HEK293 (cell line): Measurements from ENCODE around the gene ITIH3.

ENCODE experiments used
- CTCF ChIA-PET: fragments of 350-600 bp; formaldehyde crosslinking; extraction: SDS; loops from one replicate; lab custom pipeline; 2021; ENCODE audit warnings: antibody characterized with exemption; lab: Yijun Ruan, JAX
- POLR2A ChIA-PET: fragments of 300-600 bp; formaldehyde crosslinking; extraction: SDS; loops from one replicate; lab custom pipeline; 2020; ENCODE audit warnings: antibody characterized with exemption, inconsistent platforms; lab: Yijun Ruan, JAX
- H3K27ac ChIP-seq: fragments of 200-500 bp; sonication (Bioruptor generic); 2 replicates; pipeline ENCODE4 v1.5.1; 2014; ENCODE audit warnings: low read depth, low read length, control low read depth, inconsistent platforms; ENCODE audit errors: extremely low read depth
- H3K36me3 ChIP-seq, 2 experiments: fragments of 200-500 bp in 1 of 2; sonication (Bioruptor generic) in 1 of 2; 1 replicate in 1 of 2; 2 replicates in 1 of 2; pipeline ENCODE4 v1.5.1; 2014 to 2017; ENCODE audit warnings: inconsistent platforms in 2 of 2, low read length in 2 of 2; ENCODE audit not compliant: control insufficient read depth in 2 of 2, insufficient read depth in 1 of 2
- H3K4me1 ChIP-seq: fragments of 200-500 bp; sonication (Bioruptor generic); 2 replicates; pipeline ENCODE4 v1.5.1; 2014; ENCODE audit warnings: mild to moderate bottlenecking, low read length, inconsistent platforms; ENCODE audit not compliant: control insufficient read depth, insufficient read depth
- H3K4me3 ChIP-seq: 2 replicates; pipeline ENCODE4 v1.5.1; 2011; ENCODE audit warnings: low read depth, mild to moderate bottlenecking, control low read depth, low read length, moderate library complexity
- H3K9me3 ChIP-seq: fragments of 200-500 bp; sonication (Bioruptor generic); 2 replicates; pipeline ENCODE4 v1.5.1; 2014; ENCODE audit warnings: low read depth, low read length, inconsistent platforms; ENCODE audit not compliant: control insufficient read depth, insufficient read depth
- SCRT2 ChIP-seq: fragments of 450-650 bp; formaldehyde crosslinking; IDR thresholded peaks from 2 replicates; pipeline ENCODE4 v1.5.1; 2016; ENCODE audit warnings: missing biosample characterization, missing genetic modification characterization
- ZIC2 ChIP-seq: fragments of 450-650 bp; formaldehyde crosslinking; IDR thresholded peaks from 2 replicates; pipeline ENCODE4 v1.5.1; 2016; ENCODE audit warnings: missing biosample characterization, missing genetic modification characterization
- ZNF626 ChIP-seq: fragments of 450-650 bp; sonication (Bioruptor Pico); formaldehyde crosslinking; IDR thresholded peaks from 2 replicates; pipeline ENCODE4 v1.5.1; 2018; ENCODE audit warnings: missing biosample characterization, missing genetic modification characterization, inconsistent platforms
- ZSCAN18 ChIP-seq: fragments of 450-650 bp; formaldehyde crosslinking; IDR thresholded peaks from 2 replicates; pipeline ENCODE4 v1.5.1; 2016; ENCODE audit warnings: missing biosample characterization, missing genetic modification characterization
- TF ChIP-seq, protein P1 (sequence below): fragments of 450-650 bp; formaldehyde crosslinking; IDR thresholded peaks from 2 replicates; pipeline ENCODE4 v1.5.1; 2017; ENCODE audit warnings: missing biosample characterization, missing genetic modification characterization
- TF ChIP-seq, protein P2 (sequence below): fragments of 450-650 bp; formaldehyde crosslinking; IDR thresholded peaks from 2 replicates; pipeline ENCODE4 v1.5.1; 2016; ENCODE audit warnings: missing biosample characterization, missing genetic modification characterization
- TF ChIP-seq, protein P3 (sequence below): fragments of 450-650 bp; IDR thresholded peaks from 2 replicates; pipeline ENCODE4 v1.5.1; 2018; ENCODE audit warnings: missing biosample characterization, mild to moderate bottlenecking, missing genetic modification characterization
- TF ChIP-seq, protein P4 (sequence below): fragments of 450-650 bp; formaldehyde crosslinking; IDR thresholded peaks from 2 replicates; pipeline ENCODE4 v1.5.1; 2016; ENCODE audit warnings: missing biosample characterization, missing genetic modification characterization

Gene ITIH3

GRCh38 chr3:52822363-52822762 is 27.8 kb downstream of the ITIH3 start (continued):
- TF ChIP-seq, protein P1, sequence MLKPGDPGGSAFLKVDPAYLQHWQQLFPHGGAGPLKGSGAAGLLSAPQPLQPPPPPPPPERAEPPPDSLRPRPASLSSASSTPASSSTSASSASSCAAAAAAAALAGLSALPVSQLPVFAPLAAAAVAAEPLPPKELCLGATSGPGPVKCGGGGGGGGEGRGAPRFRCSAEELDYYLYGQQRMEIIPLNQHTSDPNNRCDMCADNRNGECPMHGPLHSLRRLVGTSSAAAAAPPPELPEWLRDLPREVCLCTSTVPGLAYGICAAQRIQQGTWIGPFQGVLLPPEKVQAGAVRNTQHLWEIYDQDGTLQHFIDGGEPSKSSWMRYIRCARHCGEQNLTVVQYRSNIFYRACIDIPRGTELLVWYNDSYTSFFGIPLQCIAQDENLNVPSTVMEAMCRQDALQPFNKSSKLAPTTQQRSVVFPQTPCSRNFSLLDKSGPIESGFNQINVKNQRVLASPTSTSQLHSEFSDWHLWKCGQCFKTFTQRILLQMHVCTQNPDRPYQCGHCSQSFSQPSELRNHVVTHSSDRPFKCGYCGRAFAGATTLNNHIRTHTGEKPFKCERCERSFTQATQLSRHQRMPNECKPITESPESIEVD (tag by site-specific recombination), result peak; percentile 66

DNA sequence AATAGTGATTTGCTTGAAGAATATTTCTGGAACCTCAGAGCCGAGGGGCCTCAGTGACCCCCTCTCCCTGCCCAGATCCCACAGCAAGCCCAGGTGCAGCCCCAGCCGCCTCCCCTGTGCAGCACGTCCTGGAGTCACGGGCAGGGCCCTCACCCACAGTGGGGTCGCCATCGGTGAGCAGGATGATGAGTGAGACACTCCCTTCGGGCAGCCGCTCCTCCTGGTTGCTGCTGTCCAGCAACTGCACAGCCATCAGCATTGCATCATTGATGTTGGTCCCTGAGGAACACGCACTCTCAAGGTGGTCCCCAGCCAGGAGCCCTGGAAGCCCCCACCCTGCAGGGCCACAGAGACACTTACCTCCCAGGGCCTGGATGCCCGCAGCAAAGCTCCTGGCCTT is 29.4 kb downstream of the ITIH3 start:
- H3K9me3 ChIP-seq, result no peaks in the 10 kb centered on the region
- no peak overlapping the region for H3K4me3 ChIP-seq
- POLR2A ChIA-PET, result no interaction called here
- peaks cover 0 to 4% of the 10 kb centered on the region in 2 experiments; a peak in 1 of 3 replicates for H3K36me3 ChIP-seq
- TF ChIP-seq ZNF626, result no peak
- TF ChIP-seq, protein P2, sequence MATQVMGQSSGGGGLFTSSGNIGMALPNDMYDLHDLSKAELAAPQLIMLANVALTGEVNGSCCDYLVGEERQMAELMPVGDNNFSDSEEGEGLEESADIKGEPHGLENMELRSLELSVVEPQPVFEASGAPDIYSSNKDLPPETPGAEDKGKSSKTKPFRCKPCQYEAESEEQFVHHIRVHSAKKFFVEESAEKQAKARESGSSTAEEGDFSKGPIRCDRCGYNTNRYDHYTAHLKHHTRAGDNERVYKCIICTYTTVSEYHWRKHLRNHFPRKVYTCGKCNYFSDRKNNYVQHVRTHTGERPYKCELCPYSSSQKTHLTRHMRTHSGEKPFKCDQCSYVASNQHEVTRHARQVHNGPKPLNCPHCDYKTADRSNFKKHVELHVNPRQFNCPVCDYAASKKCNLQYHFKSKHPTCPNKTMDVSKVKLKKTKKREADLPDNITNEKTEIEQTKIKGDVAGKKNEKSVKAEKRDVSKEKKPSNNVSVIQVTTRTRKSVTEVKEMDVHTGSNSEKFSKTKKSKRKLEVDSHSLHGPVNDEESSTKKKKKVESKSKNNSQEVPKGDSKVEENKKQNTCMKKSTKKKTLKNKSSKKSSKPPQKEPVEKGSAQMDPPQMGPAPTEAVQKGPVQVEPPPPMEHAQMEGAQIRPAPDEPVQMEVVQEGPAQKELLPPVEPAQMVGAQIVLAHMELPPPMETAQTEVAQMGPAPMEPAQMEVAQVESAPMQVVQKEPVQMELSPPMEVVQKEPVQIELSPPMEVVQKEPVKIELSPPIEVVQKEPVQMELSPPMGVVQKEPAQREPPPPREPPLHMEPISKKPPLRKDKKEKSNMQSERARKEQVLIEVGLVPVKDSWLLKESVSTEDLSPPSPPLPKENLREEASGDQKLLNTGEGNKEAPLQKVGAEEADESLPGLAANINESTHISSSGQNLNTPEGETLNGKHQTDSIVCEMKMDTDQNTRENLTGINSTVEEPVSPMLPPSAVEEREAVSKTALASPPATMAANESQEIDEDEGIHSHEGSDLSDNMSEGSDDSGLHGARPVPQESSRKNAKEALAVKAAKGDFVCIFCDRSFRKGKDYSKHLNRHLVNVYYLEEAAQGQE (tag by site-specific recombination), result peak; percentile 52; the same call in 1 of the 2 replicates
- TF ChIP-seq, all 188 proteins: peak for 1
- Histone ChIP-seq H3K4me1 (no peaks in the 10 kb centered on the region), H3K27ac (no peak overlapping the region)
- CTCF ChIA-PET, result interaction anchor here (0.6 kb wide), 1 partner anchor 26 kb away, joined by 3 read pairs; no protein-coding TSS in a partner anchor

DNA sequence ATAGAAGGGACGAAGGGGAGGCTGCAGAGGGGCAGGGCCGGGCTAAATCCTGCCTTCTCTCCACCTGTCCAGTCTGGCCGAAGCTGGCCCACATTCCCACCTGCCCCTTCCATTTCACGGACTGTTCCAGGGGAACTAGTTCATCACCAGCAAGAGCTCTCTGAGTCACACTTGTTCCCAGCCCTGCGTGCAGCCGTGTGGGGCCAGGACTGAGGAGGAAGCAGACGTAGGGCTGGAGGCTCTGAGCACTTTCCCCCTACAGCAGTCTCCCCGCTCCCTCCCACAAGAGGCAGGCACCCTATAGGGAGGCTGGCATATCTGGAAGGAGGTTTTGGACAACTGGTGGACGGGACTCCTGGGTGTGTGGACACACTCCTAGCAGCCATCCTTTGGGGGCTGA is 32.8 kb downstream of the ITIH3 start:
- Histone ChIP-seq H3K36me3 (peaks cover 0 to 4% of the 10 kb centered on the region in 2 experiments; a peak in 1 of 3 replicates), H3K4me3 (no peak overlapping the region), H3K9me3 (no peaks in the 10 kb centered on the region), H3K4me1 (peaks cover 12% of the 10 kb centered on the region; the same call in 1 of the 2 replicates), H3K27ac (no peak overlapping the region)
- TF ChIP-seq, protein P3, sequence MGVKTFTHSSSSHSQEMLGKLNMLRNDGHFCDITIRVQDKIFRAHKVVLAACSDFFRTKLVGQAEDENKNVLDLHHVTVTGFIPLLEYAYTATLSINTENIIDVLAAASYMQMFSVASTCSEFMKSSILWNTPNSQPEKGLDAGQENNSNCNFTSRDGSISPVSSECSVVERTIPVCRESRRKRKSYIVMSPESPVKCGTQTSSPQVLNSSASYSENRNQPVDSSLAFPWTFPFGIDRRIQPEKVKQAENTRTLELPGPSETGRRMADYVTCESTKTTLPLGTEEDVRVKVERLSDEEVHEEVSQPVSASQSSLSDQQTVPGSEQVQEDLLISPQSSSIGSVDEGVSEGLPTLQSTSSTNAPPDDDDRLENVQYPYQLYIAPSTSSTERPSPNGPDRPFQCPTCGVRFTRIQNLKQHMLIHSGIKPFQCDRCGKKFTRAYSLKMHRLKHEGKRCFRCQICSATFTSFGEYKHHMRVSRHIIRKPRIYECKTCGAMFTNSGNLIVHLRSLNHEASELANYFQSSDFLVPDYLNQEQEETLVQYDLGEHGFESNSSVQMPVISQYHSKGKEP (tag by site-specific recombination), result no peak
- ChIA-PET POLR2A (interaction anchor here (0.6 kb wide), 1 partner anchor 56 kb away, joined by 10 read pairs; no protein-coding TSS in a partner anchor), CTCF (interaction anchor here (0.7 kb wide), 1 partner anchor 105 kb away, joined by 3 read pairs; no protein-coding TSS in a partner anchor)

- ChIA-PET CTCF (interaction anchor here (1.5 kb wide), 1 partner anchor 20 kb away, joined by 3 read pairs; no protein-coding TSS in a partner anchor), POLR2A (interaction anchor here (0.6 kb wide), 1 partner anchor 57 kb away, joined by 10 read pairs; no protein-coding TSS in a partner anchor)
These were observed 33.3 kb downstream of the ITIH3 start for GRCh38 chr3:52827866-52828376.

GRCh38 chr3:52829482-52829881 is 34.9 kb downstream of the ITIH3 start:
- Histone ChIP-seq H3K27ac (no peak overlapping the region), H3K9me3 (no peaks in the 10 kb centered on the region), H3K4me3 (no peak overlapping the region), H3K36me3 (no peaks in the 10 kb centered on the region), H3K4me1 (peaks cover 12% of the 10 kb centered on the region; the same call in 1 of the 2 replicates)
- ChIA-PET POLR2A (no interaction called here), CTCF (interaction anchor here (1.5 kb wide), 1 partner anchor 19 kb away, joined by 3 read pairs; no protein-coding TSS in a partner anchor)
- TF ChIP-seq, protein P3 (tag by site-specific recombination), result no peak
- TF ChIP-seq ZSCAN18 (tag by site-specific recombination), result no peak
- TF ChIP-seq, protein P4, sequence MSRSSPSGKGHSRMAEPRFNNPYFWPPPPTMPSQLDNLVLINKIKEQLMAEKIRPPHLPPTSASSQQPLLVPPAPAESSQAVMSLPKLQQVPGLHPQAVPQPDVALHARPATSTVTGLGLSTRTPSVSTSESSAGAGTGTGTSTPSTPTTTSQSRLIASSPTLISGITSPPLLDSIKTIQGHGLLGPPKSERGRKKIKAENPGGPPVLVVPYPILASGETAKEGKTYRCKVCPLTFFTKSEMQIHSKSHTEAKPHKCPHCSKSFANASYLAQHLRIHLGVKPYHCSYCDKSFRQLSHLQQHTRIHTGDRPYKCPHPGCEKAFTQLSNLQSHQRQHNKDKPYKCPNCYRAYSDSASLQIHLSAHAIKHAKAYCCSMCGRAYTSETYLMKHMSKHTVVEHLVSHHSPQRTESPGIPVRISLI (tag by site-specific recombination), result no peak

More at GRCh38 chr3:52827866-52828376, 33.3 kb downstream of the ITIH3 start:
- H3K9me3 ChIP-seq, result no peaks in the 10 kb centered on the region
- H3K36me3 ChIP-seq, result peaks cover 0 to 4% of the 10 kb centered on the region in 2 experiments; a peak in 1 of 3 replicates
- TF ChIP-seq ZIC2 (no peak), SCRT2 (tag by site-specific recombination) (0 out of 2 replicates have a peak, but pooled peaks have one; percentile 25)
- TF ChIP-seq, all 188 proteins: peak for 1
- Histone ChIP-seq H3K4me1 (peaks cover 12% of the 10 kb centered on the region; the same call in 1 of the 2 replicates), H3K27ac (no peak overlapping the region), H3K4me3 (no peak overlapping the region)
